Spleen (tissue), 7 donors: ENCODE results near the gene STUM.

Source experiments
- POLR2A ChIP-seq, 3 donors: fragments of 450-650 bp; IDR thresholded peaks; one replicate each; pipeline ENCODE4 v1.5.1; 2017; ENCODE audit warnings: antibody characterized with exemption in 3 of 3, mild to moderate bottlenecking in 1 of 3
- POLR2AphosphoS5 ChIP-seq, 3 donors: sonication (generic); formaldehyde crosslinking; IDR thresholded peaks; one replicate each; pipeline ENCODE4 v1.5.1; 2017; ENCODE audit warnings: antibody characterized with exemption in 3 of 3
- TF ChIP-seq, protein P1 (sequence below), 11 experiments: fragments of 200-600 bp in 7 of 11; fragments of 450-650 bp in 4 of 11; sonication (generic) in 4 of 11; IDR thresholded peaks in 8 of 11; conservative IDR thresholded peaks in 3 of 11; 1 replicate in 7 of 11; 2 replicates in 4 of 11; pipeline versions ENCODE4 v1.4.0 to v1.8.0; 2016 to 2021; ENCODE audit warnings: antibody characterized with exemption in 11 of 11, inconsistent platforms in 4 of 11, mild to moderate bottlenecking in 1 of 11
- donor health status: DM: no; HTN: no; CAD: no; lungs with moderate emphysema.
- donor health status: DM: no; HTN: no; CAD: no.
- donor health status: DM: no; HTN: no; CAD: no.

DNA sequence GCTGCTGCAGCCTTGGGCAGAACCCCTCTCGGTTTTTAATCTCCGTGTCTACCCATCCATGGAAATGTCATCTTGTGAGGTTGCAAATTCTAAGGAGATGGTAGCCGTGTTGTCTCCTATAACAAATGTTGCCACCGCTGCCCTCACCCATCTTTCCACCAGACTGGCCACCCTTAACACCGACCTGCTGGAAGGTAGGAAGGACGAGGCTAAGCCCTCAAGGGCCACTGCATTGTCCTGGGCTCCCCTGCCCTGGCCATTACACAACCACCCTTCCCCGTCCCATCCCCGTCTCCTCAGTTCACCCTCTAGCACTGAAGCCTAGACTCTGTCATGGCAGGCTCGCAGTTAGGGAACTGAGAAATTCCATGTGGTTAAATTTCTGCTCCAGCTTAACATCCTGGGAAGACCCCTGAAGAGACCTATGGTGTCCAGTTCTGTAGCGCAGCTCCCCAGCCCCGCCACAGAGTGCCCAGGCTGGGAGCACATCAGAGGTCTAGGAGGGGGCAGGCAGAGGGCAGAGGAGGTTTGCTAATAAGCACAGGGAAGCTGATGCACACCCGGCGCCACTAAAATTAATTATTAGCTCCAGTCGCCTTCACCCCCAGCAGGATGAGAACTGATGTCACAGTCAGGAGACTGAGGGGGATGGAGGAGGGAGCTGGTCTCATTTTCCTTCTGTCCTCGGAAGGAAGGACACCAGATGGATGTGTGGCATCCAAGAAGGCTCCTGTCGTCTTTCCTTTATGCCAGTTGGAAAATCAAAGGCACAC lies 38.3 kb downstream of the STUM start:
- TF ChIP-seq, protein P1, sequence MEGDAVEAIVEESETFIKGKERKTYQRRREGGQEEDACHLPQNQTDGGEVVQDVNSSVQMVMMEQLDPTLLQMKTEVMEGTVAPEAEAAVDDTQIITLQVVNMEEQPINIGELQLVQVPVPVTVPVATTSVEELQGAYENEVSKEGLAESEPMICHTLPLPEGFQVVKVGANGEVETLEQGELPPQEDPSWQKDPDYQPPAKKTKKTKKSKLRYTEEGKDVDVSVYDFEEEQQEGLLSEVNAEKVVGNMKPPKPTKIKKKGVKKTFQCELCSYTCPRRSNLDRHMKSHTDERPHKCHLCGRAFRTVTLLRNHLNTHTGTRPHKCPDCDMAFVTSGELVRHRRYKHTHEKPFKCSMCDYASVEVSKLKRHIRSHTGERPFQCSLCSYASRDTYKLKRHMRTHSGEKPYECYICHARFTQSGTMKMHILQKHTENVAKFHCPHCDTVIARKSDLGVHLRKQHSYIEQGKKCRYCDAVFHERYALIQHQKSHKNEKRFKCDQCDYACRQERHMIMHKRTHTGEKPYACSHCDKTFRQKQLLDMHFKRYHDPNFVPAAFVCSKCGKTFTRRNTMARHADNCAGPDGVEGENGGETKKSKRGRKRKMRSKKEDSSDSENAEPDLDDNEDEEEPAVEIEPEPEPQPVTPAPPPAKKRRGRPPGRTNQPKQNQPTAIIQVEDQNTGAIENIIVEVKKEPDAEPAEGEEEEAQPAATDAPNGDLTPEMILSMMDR (IDR thresholded peaks at IDR 0.05 in 8 of 11, conservative IDR thresholded peaks at IDR 0.05 in 3 of 11), result no peak
- TF ChIP-seq POLR2AphosphoS5 (IDR thresholded peaks at IDR 0.05) (no peak), POLR2A (IDR thresholded peaks at IDR 0.05) (no peak)
